Peyer's patch (tissue), 4 donors: ENCODE measurements around the gene SPATA6L. TPM values are rescaled to one million over a fixed set of nuclear protein-coding genes. Genes with fewer than 3 reads are reported as not detected.

ENCODE experiments used
- DNase-seq, 3 donors: peaks; one replicate each; pipeline ENCODE4 v3.0.0-alpha.2; 2017 to 2019
- H3K27ac ChIP-seq, 4 donors: fragments of 200-600 bp; sonication (generic); one replicate each; pipeline ENCODE4 v1.5.1; 2016 to 2019
- H3K27me3 ChIP-seq, 2 donors: fragments of 200-600 bp; sonication (generic); one replicate each; pipeline ENCODE4 v1.5.1; 2019
- H3K36me3 ChIP-seq, 3 donors: fragments of 200-600 bp; sonication (generic); one replicate each; pipeline ENCODE4 v1.5.1; 2016 to 2019
- H3K4me1 ChIP-seq, 4 donors: fragments of 200-600 bp; sonication (generic); one replicate each; pipeline ENCODE4 v1.5.1; 2016 to 2019
- H3K4me3 ChIP-seq, 4 donors: fragments of 200-600 bp; sonication (generic); 1 replicate in 3 of 4; 2 replicates in 1 of 4; pipeline ENCODE4 v1.5.1; 2016 to 2019; ENCODE audit warnings: mild to moderate bottlenecking in 1 of 4
- H3K9me3 ChIP-seq, 4 donors: fragments of 200-600 bp; sonication (generic); one replicate each; pipeline ENCODE4 v1.5.1; 2016 to 2019; ENCODE audit warnings: mild to moderate bottlenecking in 1 of 4
- POLR2A ChIP-seq, 2 donors: fragments of 450-650 bp; IDR thresholded peaks; one replicate each; pipeline ENCODE4 v1.5.1; 2017; ENCODE audit warnings: antibody characterized with exemption in 2 of 2, mild to moderate bottlenecking in 2 of 2, moderate library complexity in 2 of 2
- total RNA-seq, 4 donors: library from RNA; depleted of rRNA; stranded (reverse); fragments of >200 nt; gene quantifications; one replicate each; pipeline ENCODE4 v1.1.0, GENCODE V29; 2016
- TF ChIP-seq, protein P1 (sequence below), 6 experiments: fragments of 450-650 bp in 4 of 6; fragments of 200-600 bp in 2 of 6; sonication (generic) in 1 of 6; IDR thresholded peaks; one replicate each; pipeline ENCODE4 v1.5.1; 2017 to 2019; ENCODE audit warnings: antibody characterized with exemption in 6 of 6, mild to moderate bottlenecking in 3 of 6, moderate library complexity in 1 of 6

Gene SPATA6L
- total RNA-seq, 4 donors from 2014 or later = 13.4 to 19.0 (median 16.6) TPM

- H3K4me1 ChIP-seq = no peaks in the 10 kb centered on the region
- no peaks in the 10 kb centered on the region for H3K9me3 ChIP-seq
- no peak overlapping the region for H3K4me3 ChIP-seq
- no peak for DNase-seq
- no peaks in the 10 kb centered on the region for H3K27me3 ChIP-seq
- H3K27ac ChIP-seq = no peak overlapping the region
- peaks cover 0 to 65% (median 0%) of the 10 kb centered on the region in 3 donors for H3K36me3 ChIP-seq
- TF ChIP-seq, protein P1, sequence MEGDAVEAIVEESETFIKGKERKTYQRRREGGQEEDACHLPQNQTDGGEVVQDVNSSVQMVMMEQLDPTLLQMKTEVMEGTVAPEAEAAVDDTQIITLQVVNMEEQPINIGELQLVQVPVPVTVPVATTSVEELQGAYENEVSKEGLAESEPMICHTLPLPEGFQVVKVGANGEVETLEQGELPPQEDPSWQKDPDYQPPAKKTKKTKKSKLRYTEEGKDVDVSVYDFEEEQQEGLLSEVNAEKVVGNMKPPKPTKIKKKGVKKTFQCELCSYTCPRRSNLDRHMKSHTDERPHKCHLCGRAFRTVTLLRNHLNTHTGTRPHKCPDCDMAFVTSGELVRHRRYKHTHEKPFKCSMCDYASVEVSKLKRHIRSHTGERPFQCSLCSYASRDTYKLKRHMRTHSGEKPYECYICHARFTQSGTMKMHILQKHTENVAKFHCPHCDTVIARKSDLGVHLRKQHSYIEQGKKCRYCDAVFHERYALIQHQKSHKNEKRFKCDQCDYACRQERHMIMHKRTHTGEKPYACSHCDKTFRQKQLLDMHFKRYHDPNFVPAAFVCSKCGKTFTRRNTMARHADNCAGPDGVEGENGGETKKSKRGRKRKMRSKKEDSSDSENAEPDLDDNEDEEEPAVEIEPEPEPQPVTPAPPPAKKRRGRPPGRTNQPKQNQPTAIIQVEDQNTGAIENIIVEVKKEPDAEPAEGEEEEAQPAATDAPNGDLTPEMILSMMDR (IDR thresholded peaks at IDR 0.05) = no peak
Observed at GRCh38 chr9:4706021-4706420, 39.7 kb upstream of the SPATA6L start.

DNA sequence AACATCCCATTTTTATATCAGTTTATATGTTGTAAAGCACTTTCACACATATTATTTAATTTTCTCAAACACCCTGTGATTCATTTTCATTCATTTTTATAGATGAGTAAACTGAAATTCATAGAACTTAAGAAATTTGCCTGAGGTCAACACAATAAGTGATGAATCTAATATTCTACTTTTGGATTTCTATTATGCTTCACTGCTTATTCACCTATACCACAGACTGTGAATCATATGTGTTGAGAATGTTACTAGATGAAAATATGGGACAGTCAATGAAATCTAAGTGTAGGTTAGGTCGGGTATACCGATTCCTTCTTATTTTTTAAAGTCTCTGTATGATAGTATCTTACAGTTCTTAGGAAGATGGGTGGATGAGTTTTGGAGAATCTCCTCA lies 37.8 kb upstream of the SPATA6L start:
- H3K4me1 ChIP-seq = no peaks in the 10 kb centered on the region
- H3K4me3 ChIP-seq = no peak overlapping the region
- no peaks in the 10 kb centered on the region for H3K27me3 ChIP-seq
- no peaks in the 10 kb centered on the region for H3K9me3 ChIP-seq
- H3K27ac ChIP-seq = no peak overlapping the region
- TF ChIP-seq, protein P1 (IDR thresholded peaks at IDR 0.05) = no peak
- no peak for TF ChIP-seq POLR2A (IDR thresholded peaks at IDR 0.05)
- peaks cover 0 to 68% (median 0%) of the 10 kb centered on the region in 3 donors for H3K36me3 ChIP-seq
- no peak for DNase-seq

DNA sequence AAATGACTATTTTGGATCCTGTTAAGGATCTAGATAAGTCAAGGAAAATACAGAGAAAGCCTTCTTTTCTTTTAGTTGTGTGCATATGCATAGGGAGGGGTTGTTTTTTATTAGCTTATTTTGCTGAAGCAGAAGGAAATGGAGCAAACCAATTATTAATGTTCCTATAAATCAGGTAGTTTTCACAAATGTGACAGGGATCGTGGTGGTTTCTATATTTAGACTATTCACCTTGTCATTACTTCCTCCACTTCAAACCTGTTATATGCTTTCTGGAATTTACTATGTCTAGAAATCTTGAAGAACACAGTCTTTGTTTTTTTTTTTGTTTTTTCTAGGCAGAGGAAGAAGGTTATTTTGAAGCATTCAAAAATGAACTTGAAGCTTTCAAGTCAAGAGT lies 35.2 kb upstream of the SPATA6L start:
- TF ChIP-seq POLR2A (IDR thresholded peaks at IDR 0.05) = no peak
- TF ChIP-seq, protein P1 (IDR thresholded peaks at IDR 0.05) = no peak
- peaks cover 0 to 84% (median 0%) of the 10 kb centered on the region in 3 donors for H3K36me3 ChIP-seq
- no peaks in the 10 kb centered on the region for H3K27me3 ChIP-seq

DNA sequence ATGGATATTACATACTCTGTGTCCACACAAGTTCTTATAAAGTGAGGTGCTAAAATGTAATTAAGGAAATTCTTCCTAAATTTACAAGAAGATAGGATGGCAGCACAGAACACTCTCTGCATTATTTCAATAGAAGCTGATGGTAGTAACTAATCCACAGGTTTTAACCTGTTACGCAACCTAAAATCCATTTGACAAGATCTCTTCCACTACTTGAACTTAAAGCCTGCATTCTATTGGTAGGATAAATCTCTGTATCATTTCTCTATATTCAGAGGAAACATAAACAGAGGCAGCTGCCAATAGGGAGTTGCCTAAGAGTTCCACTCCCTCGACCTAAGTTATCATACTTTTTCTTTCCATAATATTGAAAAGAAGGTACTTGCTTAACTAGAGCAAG lies 34.7 kb upstream of the SPATA6L start:
- no peak for DNase-seq

More for the DNA sequence above, 35.2 kb upstream of the SPATA6L start:
- Histone ChIP-seq H3K4me1 (no peaks in the 10 kb centered on the region), H3K4me3 (no peak overlapping the region), H3K9me3 (no peaks in the 10 kb centered on the region), H3K27ac (no peak overlapping the region)
- no peak for DNase-seq

GRCh38 chr9:4700091-4700490 lies 33.8 kb upstream of the SPATA6L start:
- TF ChIP-seq, protein P1 (IDR thresholded peaks at IDR 0.05) = no peak
- H3K27ac ChIP-seq = no peak overlapping the region
- H3K9me3 ChIP-seq = no peaks in the 10 kb centered on the region
- H3K36me3 ChIP-seq = peaks cover 0 to 80% (median 0%) of the 10 kb centered on the region in 3 donors
- no peak for DNase-seq
- H3K4me3 ChIP-seq = no peak overlapping the region
- no peaks in the 10 kb centered on the region for H3K4me1 ChIP-seq
- no peaks in the 10 kb centered on the region for H3K27me3 ChIP-seq

More for the DNA sequence above, 34.7 kb upstream of the SPATA6L start:
- Histone ChIP-seq H3K4me3 (no peak overlapping the region), H3K27me3 (no peaks in the 10 kb centered on the region), H3K9me3 (no peaks in the 10 kb centered on the region), H3K27ac (no peak overlapping the region), H3K4me1 (no peaks in the 10 kb centered on the region), H3K36me3 (peaks cover 0 to 80% (median 0%) of the 10 kb centered on the region in 3 donors)
- no peak for TF ChIP-seq POLR2A (IDR thresholded peaks at IDR 0.05)
- TF ChIP-seq, protein P1 (IDR thresholded peaks at IDR 0.05) = no peak

DNA sequence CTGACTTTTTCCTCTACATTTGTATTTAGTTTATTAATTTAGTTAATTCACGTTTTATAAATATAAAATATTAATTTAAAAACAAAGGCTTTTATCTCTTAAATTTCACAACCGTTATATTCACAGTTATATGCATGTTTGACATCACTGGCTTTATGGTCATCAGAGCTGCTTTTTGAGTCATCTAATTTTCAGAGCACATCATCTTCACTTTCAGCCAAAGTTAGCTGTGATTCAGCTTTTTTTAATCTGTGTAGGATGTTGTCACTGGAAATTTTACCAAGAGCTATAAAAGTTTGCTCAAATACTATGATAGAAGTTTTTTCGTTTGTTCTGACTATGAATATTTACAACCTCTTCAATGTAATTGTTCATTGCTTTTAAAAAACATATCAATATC lies 25.5 kb upstream of the SPATA6L start:
- DNase-seq = no peak
- Histone ChIP-seq H3K4me3 (no peak overlapping the region), H3K27me3 (no peaks in the 10 kb centered on the region), H3K27ac (no peak overlapping the region), H3K9me3 (no peaks in the 10 kb centered on the region), H3K4me1 (no peaks in the 10 kb centered on the region), H3K36me3 (peaks cover 0 to 56% (median 0%) of the 10 kb centered on the region in 3 donors)
- no peak for TF ChIP-seq POLR2A (IDR thresholded peaks at IDR 0.05)
- TF ChIP-seq, protein P1 (IDR thresholded peaks at IDR 0.05) = no peak
